Hindlimb muscle (tissue), 1 donor: ENCODE data around the gene DOLK. TPM values are rescaled to one million over a fixed set of nuclear protein-coding genes. Genes with fewer than 3 reads are reported as not detected.

Experiments
- DNase-seq: peaks from one replicate; pipeline ENCODE4 v3.0.0-alpha.2; 2013
- polyA plus RNA-seq: library from polyadenylated mRNA; unstranded; fragments of 120-200 nt; gene quantifications from one replicate; pipeline ENCODE4 v1.2.1, GENCODE V29; 2013; ENCODE audit not compliant: insufficient read length

Gene DOLK
- polyA plus RNA-seq, 1 donor = 8.3 TPM

DNA sequence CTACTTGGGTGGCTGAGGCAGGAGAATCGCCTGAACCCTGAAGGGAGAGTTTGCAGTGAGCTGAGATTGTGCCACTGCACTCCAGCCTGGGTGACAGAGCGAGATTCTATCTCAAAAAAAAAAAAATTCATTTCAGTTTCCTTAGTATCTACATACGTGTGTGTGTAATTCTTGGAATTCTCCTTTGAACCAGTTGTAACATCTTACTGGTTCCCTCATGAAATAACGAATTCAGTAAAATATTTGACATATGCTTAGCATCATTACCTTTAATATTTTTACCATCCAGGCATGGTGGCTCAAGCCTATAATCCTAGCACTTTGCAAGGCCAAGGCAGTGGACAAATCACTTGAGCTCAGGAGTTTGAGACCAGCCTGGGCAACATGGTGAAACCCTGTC is 17.8 kb downstream of the DOLK start:
- no peak for DNase-seq

DNA sequence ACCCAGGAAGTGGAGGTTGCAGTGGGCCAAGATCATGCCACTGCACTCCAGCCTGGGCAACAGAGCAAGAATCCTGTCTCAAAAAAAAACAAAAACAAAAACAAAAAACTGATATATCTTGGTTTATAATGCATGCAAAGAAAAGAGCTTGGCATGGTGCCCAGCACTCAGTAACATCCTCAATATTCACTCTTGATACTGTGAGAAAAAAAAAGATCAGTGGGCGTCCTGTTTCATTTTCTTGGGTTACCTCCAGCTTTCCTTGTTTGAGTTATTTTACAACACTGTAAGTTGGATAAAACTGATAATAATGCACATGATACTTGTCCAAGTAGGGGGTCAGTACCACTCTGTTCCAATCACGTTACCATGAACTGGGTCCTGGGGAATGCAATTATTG is 18.8 kb downstream of the DOLK start:
- DNase-seq = no peak

DNA sequence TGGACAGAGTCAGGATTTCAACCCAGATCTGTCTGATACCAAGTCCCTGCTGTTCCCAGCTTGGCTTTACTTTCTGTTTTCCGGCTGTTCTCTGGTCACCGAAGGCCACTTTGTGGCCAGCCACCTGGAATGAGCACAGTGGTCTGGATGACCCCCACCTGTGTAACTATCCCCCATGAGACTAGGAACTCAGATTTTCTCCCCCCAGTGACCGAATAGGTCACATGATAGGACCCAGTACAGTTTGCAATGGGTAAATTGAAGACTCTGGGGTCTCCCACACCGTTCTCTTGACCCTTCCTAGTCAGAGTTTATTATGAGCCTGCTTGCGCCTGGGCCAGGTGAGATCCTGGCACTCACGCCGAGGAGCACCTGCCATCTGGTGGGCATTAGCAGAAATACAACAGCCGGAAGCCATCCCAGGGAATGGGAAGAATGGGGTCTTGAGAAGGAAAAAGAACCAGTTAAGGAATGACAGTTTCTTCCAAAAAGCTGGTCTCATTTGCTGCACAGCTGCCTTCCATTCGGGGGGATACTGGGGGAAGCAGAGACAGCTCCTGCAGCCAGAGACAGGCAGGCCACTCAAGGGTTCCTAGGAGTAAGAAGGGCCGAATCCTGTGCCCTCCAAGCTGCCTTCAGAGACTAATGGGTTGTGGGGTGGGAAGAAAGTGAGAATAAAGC is 19.5 kb downstream of the DOLK start:
- peak; percentile 34 for DNase-seq

DNA sequence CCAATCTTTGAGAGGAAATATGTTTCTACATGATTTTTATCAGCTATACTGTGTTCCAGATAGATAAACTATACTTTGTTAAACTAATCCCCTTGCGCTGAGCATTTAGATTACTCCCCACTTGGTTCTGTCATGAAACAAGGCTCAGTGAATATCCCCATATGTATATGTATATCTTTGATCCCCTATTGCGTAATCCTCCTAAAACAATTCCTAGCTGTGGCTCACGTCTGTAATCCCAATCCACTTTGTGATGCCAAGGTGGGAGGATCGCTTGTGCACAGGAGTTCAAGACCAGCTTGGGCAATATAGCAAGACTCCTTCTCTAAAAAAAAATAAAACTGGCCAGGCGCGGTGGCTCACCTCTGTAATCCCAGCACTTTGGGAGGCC is 23.9 kb downstream of the DOLK start:
- no peak for DNase-seq

DNA sequence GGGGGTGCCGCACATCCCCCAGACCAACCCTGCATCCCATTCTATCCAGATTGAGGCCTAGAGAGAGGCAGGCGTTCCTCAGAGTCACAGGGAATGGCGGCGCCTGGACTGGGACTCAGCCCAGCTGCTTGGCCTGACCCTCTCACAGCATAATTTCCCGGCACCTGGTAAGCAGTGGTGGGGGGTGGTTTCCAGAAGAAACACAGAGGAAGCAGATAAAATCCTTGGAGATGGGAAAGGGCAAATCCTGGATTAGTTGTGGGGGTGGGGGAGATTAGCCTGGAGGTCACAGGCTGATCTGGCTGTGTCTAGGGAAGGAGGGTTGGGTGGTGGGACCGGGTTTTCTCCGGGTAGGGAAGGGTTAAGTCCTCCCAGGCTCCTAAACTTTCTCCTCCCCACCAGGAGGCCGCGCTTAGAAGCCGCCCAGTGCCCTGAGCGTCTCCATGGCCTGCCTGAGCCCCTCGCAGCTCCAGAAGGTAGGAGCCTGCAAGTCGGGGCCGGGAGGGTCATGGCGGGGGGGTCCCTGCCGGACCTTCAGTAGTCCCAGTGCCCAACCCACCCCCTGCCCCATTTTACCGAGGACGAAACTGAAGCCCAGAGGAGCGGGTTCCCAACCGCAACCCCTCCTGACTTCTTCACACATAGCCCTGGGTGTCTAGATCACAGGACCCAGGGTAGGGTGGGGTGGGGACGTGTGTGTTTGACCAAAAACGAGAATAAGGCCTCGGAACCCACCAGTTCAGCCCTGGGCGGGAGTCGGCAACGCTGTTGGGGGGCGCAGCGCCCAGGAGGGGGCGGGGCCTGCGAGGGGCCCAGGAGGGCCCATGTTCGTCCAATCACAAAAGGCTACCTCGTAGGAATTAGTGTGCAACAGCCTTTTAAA is 25.3 kb downstream of the DOLK start:
- DNase-seq = peak; percentile 70

DNA sequence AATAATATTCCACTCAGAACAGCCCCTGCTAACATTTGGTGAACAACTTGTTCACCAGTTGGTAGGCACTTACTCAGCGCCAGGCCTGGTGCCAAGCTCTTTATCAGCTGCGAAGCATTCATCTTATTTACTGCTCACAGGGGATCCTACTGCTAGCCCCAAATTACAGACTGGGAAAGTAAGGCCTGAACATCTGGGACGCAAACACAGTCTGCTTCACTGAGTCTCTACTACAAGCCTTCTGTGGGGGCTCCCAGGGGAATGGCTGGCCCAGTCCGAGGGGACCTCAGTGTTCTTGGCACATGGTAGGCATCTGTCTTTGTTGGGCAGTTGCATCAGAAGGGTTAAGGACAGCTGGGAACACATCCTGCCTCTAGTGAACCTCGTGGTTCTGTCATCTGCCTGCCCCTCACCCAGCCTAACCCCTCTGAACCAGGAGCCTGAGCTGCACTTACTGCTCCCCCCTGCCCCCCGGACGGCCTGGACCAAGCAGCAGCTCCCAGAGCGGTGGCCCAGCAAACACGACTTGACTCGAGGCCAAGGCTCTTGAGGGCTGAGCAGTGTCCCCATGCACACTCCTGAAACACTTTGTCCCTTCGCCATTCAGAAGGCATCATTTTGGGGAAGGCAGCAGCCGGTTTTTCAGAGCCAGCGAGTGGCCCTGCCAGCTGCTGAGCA is 26.9 kb downstream of the DOLK start, which contains the start of gene PHYHD1:
Gene PHYHD1 (plus strand): TSS at position 602 of the 678 bp plus-strand sequence. CDS start 1,342 bp downstream, outside the sequence.
- peak; percentile 37 for DNase-seq

DNA sequence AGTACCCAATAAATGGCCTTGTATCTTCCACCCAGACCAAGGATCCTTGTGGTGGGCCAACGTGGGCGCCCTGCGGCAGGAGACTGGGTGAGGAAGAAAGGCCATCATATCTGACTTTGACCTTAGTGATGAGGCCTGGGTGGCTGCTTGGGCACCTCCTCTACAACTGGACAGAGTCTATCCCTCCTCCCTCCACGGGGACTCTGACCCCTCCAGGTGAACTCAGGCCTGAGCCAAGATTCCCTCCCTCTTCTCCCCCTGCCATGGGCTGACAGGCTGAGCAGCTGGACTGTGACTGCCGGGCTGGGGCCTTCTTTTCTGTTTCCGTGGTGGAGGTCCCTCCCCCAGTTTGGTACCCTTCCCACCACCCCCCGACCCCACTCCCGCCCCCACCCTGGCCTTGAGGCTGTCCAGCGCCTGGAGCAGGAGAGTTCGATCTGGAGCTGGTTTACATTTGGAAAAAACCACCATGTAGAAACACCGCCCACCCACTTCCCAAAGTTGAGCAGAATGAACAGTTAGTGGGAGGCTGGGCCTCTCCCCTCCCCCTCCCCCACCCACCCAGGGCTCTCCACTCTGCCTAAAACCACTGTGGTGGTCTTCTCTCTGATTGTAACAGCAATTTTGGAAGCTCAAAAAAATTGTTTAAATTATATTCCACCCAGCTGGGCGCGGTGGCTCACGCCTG is 27.9 kb downstream of the DOLK start:
- DNase-seq = no peak

DNA sequence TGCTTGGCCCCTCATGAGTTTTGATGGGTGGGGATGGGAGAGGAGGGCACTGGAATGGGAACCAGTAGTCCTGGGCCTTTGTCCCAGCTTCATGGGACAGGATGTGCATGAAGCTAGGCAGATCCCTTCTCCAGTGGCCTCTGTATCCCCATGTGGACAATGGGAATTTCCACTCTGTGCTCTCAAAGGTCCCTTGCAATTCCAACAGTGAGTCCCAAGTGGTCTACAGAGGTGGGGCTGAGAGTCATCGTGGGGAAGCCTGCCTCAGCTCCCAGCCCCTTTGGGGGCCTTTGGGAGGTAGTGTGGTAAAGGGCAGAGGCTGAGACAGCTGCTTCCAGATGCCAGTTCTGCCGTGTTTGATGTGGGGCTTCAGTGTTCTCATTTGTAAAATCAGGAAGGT is 28.5 kb downstream of the DOLK start:
- DNase-seq = no peak

DNA sequence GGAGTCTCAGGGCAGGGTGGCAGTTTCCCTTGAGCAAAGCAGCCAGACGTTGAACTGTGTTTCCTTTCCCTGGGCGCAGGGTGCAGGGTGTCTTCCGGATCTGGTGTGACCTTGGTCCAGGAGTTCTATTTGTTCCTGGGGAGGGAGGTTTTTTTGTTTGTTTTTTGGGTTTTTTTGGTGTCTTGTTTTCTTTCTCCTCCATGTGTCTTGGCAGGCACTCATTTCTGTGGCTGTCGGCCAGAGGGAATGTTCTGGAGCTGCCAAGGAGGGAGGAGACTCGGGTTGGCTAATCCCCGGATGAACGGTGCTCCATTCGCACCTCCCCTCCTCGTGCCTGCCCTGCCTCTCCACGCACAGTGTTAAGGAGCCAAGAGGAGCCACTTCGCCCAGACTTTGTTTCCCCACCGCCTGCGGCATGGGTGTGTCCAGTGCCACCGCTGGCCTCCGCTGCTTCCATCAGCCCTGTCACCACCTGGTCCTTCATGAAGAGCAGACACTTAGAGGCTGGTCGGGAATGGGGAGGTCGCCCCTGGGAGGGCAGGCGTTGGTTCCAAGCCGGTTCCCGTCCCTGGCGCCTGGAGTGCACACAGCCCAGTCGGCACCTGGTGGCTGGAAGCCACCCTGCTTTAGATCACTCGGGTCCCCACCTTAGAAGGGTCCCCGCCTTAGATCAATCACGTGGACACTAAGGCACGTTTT is 30.1 kb downstream of the DOLK start:
- DNase-seq = peak; percentile 75

DNA sequence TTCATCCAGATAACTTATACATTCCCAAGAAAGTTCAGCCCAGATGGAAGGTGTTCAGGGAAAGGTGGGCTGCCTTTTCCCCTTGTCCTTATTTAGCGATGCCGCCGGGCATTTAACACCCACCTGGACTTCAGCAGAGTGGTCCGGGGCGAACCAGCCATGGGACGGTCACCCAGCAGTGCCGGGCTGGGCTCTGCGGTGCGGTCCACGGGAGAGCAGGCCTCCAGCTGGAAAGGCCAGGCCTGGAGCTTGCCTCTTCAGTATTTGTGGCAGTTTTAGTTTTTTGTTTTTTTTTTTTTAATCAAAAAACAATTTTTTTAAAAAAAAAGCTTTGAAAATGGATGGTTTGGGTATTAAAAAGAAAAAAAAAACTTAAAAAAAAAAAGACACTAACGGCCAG is 30.7 kb downstream of the DOLK start:
- no peak for DNase-seq

DNA sequence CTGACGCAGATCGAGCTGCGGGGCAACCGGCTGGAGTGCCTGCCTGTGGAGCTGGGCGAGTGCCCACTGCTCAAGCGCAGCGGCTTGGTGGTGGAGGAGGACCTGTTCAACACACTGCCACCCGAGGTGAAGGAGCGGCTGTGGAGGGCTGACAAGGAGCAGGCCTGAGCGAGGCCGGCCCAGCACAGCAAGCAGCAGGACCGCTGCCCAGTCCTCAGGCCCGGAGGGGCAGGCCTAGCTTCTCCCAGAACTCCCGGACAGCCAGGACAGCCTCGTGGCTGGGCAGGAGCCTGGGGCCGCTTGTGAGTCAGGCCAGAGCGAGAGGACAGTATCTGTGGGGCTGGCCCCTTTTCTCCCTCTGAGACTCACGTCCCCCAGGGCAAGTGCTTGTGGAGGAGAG is 31.2 kb downstream of the DOLK start:
- peak; percentile 31 for DNase-seq

DNA sequence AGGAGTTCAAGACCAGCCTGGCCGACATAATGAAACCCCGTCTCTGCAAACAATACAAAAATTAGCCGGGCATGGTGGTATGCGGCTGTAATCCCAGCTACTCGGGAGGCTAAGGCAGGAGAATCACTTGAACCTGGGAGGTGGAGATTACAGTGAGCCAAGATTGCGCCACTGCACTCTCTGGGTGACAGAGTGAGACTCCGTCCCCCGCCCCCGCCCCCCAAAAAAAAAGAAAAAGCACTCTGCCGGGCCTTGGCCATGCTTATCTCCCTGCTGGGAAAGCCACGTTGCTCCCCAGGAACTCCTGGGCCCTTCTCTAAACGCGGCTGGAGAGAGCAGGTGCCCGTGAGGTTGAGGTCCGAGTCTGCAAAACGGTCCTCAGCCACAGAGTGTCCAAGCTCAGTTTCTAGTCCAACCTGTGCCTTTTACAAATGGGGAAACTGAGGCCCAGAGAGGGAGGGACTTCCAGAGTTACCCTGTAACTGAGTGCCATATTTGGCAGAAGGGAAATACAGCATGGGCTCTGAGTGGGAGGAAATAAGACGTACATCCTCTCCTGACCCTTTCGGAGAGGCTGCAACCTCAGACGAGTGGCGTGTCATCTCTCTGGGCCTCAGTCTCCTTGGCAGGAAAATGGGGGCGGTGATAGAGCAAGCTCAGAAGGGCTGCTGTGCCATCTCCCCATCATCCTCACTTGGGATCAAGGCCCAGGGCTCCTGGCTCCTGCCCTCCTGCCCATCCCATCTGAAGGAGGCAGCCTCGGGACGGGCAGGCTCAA is 33.2 kb downstream of the DOLK start:
- DNase-seq = no peak

DNA sequence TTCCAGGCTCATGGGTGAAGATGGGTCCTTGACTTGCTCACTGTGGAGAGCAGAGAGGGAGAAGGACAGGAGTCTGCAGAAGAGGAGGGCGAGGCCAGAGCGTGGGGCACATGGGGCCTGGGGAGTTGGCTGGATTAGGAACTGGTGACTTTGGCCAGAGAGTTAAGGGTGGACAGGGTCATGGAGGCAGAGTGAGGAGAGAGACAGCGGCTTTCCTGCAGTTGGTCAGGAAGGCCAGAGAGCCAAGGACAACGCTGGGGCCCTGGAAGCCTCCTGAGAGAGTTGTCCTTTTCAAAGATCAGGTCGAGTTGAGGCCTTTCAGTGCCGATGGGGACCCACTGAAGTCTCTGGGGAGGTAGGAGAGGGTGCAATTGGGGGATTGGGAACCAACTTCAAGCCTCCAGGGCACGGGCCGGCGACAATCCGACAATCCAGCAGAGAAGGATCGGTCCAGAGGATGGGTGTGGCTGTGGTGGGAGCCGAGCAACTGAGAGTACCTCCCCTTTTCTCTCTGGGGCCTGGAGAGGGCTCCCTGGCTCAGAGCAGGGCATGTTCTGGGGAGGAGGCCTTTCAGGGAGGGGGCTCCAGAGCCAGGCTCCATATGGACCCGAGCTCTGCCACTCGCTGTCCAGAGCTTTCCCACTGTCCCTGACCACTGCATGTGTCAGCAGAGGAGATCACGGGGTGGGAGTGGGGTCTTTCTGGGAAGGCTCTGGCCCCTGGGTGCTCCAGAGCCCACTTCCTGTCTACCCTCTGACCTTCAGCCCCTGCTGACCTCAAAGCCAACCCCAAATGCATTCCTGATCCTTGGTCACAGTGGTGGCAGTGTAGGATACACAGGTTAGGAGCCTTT is 34.1 kb downstream of the DOLK start:
- DNase-seq = no peak

DNA sequence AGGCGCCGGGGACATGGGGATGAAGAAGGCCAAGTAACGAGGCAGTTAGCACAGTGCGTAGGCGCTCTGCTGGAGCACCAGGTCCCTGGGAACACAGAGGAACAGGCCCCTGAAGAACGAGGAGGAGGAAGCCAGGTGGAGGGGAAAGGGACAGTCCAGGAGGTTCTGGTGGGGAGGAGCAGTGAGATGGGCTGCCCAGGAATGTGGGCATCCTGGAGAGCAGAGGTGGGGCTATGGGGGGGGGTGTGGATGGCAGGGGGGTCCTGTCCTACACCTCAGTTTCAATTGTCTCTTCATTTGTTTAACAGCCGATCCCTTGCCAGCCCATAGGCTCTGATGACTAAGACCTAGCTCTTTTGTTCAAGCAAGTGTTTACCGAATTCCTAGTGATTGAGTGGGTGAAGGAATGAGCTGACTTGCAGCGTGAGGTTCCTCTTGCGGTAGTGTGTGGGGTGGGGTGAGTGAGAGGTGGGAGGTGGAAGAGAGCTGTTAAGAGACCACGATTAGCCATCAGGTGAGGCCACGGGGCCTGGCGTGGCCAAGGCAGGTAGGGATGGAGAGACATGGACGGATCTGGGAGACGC is 35.0 kb downstream of the DOLK start:
- no peak for DNase-seq

DNA sequence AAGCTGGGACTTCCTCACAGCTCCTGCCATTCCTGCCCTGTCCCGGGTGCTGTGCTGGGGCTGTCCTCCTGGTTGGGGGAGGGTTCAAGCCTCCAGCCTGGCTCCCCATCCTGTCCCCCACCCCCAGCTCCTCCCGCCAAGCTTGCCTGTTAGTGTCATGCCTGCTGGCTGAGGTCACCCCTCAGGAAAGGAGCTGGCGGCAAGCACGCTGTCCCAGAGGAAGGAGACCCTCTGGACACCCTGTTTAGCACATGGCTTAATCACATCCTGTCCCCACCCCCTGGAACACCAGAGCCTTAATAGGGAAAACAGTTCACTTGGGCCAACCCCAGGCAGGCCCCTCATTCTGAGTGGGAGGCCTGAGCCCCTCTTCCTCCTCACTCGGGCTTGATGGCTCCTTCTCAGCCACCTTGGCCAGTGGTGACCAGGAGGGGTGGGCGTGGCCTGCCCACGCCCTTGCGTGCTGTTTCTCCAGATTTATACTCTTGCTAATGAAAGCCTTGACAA is 35.8 kb downstream of the DOLK start:
- DNase-seq = peak; percentile 27

DNA sequence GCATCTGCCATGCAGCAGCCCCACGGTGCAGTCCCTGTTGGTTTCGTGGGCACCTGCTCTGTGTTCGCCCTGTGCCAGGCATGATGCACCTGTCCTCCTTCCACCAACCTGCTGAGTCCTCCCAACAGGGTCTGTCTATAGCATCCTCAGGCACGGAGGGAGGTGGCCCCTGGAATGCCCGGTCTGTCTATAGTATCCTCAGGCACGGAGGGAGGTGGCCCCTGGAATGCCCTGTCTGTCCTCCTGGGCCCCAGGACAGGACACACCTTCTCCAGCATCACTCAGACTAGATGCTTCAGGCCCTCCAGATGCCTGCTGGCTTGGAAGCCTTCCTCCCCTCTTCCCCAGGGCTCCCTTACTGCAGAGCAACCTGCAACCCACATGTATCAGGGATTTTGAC is 36.5 kb downstream of the DOLK start:
- no peak for DNase-seq

DNA sequence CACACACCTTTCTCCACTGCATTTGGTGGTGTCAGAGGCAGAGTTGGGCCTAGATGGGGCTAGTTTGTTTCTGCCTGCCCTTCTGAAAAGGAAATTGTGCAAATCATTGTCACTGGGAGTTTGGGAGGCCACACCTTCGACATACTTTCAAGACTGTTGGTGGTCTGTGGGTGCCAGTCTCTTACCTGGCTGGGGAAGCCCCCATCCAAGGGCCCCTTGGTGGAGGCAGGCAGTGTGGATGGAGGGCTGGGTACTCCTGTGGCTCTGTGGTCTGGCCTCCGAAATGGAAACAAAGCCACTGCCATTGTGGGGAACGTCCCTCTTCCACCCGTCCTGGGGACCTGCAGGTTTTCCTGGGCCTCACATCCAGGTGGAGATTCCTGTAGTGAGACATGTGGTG is 37.5 kb downstream of the DOLK start:
- DNase-seq = no peak

DNA sequence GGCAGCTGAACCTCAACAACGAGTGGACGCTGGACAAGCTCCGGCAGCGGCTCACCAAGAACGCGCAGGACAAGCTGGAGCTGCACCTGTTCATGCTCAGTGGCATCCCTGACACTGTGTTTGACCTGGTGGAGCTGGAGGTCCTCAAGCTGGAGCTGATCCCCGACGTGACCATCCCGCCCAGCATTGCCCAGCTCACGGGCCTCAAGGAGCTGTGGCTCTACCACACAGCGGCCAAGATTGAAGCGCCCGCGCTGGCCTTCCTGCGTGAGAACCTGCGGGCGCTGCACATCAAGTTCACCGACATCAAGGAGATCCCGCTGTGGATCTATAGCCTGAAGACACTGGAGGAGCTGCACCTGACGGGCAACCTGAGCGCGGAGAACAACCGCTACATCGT is 39.0 kb downstream of the DOLK start:
- no peak for DNase-seq

DNA sequence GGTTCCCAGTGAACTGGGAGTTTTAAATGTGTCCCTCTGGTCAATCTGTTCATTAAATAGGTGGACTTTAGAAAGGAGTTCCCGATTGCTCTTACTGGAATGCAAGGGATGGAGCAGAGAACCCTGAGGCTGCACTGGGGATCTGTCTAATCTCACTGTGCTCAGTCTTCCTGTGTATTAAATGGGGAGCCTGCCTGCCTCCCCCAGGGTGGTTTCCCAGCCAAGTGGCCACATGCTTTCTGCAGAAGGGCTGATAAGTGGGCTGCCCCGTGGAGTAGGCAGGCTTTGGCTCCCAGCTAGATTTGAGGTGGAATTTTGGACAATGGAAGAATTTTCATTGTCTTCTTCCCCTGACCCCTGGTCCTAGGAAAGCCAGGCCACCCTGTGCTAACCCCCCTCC is 40.7 kb downstream of the DOLK start:
- DNase-seq = no peak

DNA sequence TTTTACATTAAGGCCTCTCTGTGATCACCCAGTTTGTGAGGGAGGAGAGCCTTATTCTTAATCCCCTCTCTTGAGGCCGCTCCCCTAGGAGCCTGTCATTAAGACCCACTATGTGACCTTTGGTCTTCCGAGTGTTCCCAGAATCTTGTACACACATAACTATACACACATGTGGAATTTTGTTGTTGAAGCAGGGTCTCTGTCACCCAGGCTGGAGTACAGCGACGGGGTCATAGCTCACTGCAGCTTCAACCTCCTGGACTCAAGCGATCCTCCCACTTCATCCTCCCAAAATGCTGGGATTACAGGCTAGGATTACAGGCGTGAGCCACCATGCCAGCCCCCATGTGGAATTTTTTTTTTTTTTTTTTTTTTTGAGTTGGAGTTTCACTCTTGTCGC is 41.4 kb downstream of the DOLK start:
- no peak for DNase-seq
